H1 (cell line): ENCODE measurements around the gene SUSD1. TPM values are rescaled to one million over a fixed set of nuclear protein-coding genes. Genes with fewer than 3 reads are reported as not detected.

ENCODE experiments used
- CTCF ChIA-PET: fragments of 300-600 bp; sonication (Branson Sonifier 250); formaldehyde crosslinking; loops from one replicate; lab custom pipeline; 2021; ENCODE audit not compliant: partially characterized antibody; lab: Charles Lee
- POLR2A ChIA-PET: fragments of 300-600 bp; sonication (Branson Sonifier 250); formaldehyde crosslinking; loops from one replicate; lab custom pipeline; 2021; ENCODE audit warnings: inconsistent platforms; ENCODE audit not compliant: partially characterized antibody; lab: Charles Lee
- DNase-seq, 2 experiments: peaks; one replicate each; pipeline versions ENCODE4 v3.0.0 to v3.0.0-alpha.2; 2010 to 2022; ENCODE audit warnings: low spot score in 2 of 2, low read depth in 1 of 2, mixed read lengths in 1 of 2
- FAIRE-seq: peaks from 2 replicates; lab custom pipeline; 2011; peaks lifted over from hg19 to GRCh38; lab: Jason Lieb, UNC
- H2AFZ ChIP-seq: 2 replicates; pipeline ENCODE4 v1.8.1; 2012; ENCODE audit warnings: low read length, inconsistent platforms
- H2AK5ac ChIP-seq: 2 replicates; pipeline ENCODE4 v1.6.1; 2013; ENCODE audit warnings: low read depth, low read length
- H2BK120ac ChIP-seq: replicated peaks from 2 replicates; pipeline ENCODE3; 2013; ENCODE audit warnings: low read depth, low read length, inconsistent platforms
- H2BK12ac ChIP-seq: 2 replicates; pipeline ENCODE4 v1.6.1; 2013; ENCODE audit warnings: low read depth, low read length
- H2BK15ac ChIP-seq: 2 replicates; pipeline ENCODE4 v1.6.1; 2013; ENCODE audit warnings: low read length
- H2BK20ac ChIP-seq: 2 replicates; pipeline ENCODE4 v1.6.1; 2013; ENCODE audit warnings: low read length
- H2BK5ac ChIP-seq: 2 replicates; pipeline ENCODE4 v1.6.1; 2013; ENCODE audit warnings: low read depth, low read length
- H3K14ac ChIP-seq: 2 replicates; pipeline ENCODE4 v1.6.1; 2013; ENCODE audit warnings: inconsistent platforms; ENCODE audit not compliant: insufficient read length
- H3K18ac ChIP-seq: 2 replicates; pipeline ENCODE4 v1.6.1; 2013; ENCODE audit warnings: low read length; ENCODE audit errors: extremely low read depth
- H3K23ac ChIP-seq: 2 replicates; pipeline ENCODE4 v1.6.1; 2013; ENCODE audit warnings: inconsistent platforms; ENCODE audit not compliant: insufficient read length
- H3K23me2 ChIP-seq: 2 replicates; pipeline ENCODE4 v1.6.1; 2013; ENCODE audit warnings: low read depth, low read length
- H3K27ac ChIP-seq: 2 replicates; pipeline ENCODE4 v1.6.1; 2011; ENCODE audit warnings: low read depth, low read length, inconsistent platforms
- H3K27me3 ChIP-seq, 4 experiments: replicated peaks in 1 of 4; 1 replicate in 1 of 4; 2 replicates in 3 of 4; pipeline versions ENCODE4 v1.6.1 to v1.8.1; 2011 to 2013; ENCODE audit warnings: low read length in 3 of 4, mild to moderate bottlenecking in 3 of 4, inconsistent platforms in 2 of 4, mixed read lengths in 2 of 4, moderate library complexity in 1 of 4; ENCODE audit not compliant: control insufficient read depth in 3 of 4, insufficient read depth in 3 of 4; ENCODE audit errors: extremely low read depth in 1 of 4
- H3K36me3 ChIP-seq, 4 experiments: 2 replicates each; pipeline versions ENCODE4 v1.6.1 to v1.8.1; 2011 to 2013; ENCODE audit warnings: mild to moderate bottlenecking in 4 of 4, low read length in 3 of 4, moderate library complexity in 2 of 4, control low read depth in 1 of 4, inconsistent platforms in 1 of 4; ENCODE audit not compliant: insufficient read depth in 4 of 4, control insufficient read depth in 2 of 4
- H3K4ac ChIP-seq: replicated peaks from 2 replicates; pipeline ENCODE3; 2013; ENCODE audit warnings: low read length, low read depth, mixed read lengths, inconsistent platforms; ENCODE audit not compliant: insufficient read length
- H3K4me1 ChIP-seq, 4 experiments: replicated peaks in 1 of 4; 1 replicate in 1 of 4; 2 replicates in 3 of 4; pipeline versions ENCODE4 v1.6.1 to v1.8.1; 2011 to 2013; ENCODE audit warnings: low read length in 3 of 4, inconsistent platforms in 2 of 4, mixed read lengths in 1 of 4; ENCODE audit not compliant: insufficient read depth in 4 of 4, control insufficient read depth in 3 of 4
- H3K4me2 ChIP-seq, 2 experiments: 2 replicates each; pipeline versions ENCODE4 v1.6.1 to v1.8.1; 2011 to 2013; ENCODE audit warnings: low read depth in 2 of 2, low read length in 2 of 2, control low read depth in 1 of 2, inconsistent platforms in 1 of 2, mild to moderate bottlenecking in 1 of 2; ENCODE audit not compliant: insufficient read depth in 1 of 2
- H3K4me3 ChIP-seq, 4 experiments: fragments of 200-600, 300-600 bp in 1 of 4; sonication (generic), shearing (Covaris generic), sonication (Bioruptor Twin) in 1 of 4; 2 replicates each; pipeline versions ENCODE4 v1.5.1 to v1.8.1; 2011 to 2016; ENCODE audit warnings: low read length in 4 of 4, low read depth in 3 of 4, control low read depth in 2 of 4, inconsistent platforms in 2 of 4, mild to moderate bottlenecking in 2 of 4, mixed read lengths in 1 of 4, moderate library complexity in 1 of 4; ENCODE audit not compliant: insufficient read depth in 2 of 4; ENCODE audit errors: extremely low read depth in 1 of 4
- H3K56ac ChIP-seq: replicated peaks from 2 replicates; pipeline ENCODE3; 2013; ENCODE audit warnings: low read depth, mild to moderate bottlenecking, mixed read lengths, low read length, inconsistent platforms; ENCODE audit not compliant: insufficient read length
- H3K79me1 ChIP-seq: 2 replicates; pipeline ENCODE4 v1.6.1; 2013; ENCODE audit warnings: low read depth, low read length, control low read depth
- H3K79me2 ChIP-seq, 2 experiments: 2 replicates each; pipeline versions ENCODE4 v1.6.1 to v1.8.1; 2012 to 2013; ENCODE audit warnings: low read length in 2 of 2, mild to moderate bottlenecking in 2 of 2, inconsistent platforms in 1 of 2; ENCODE audit not compliant: insufficient read depth in 2 of 2, control insufficient read depth in 1 of 2
- H3K9ac ChIP-seq, 4 experiments: replicated peaks in 1 of 4; 1 replicate in 1 of 4; 2 replicates in 3 of 4; pipeline versions ENCODE4 v1.6.1 to v1.8.1; 2011 to 2013; ENCODE audit warnings: low read depth in 3 of 4, low read length in 3 of 4, control low read depth in 2 of 4, mild to moderate bottlenecking in 2 of 4, moderate library complexity in 2 of 4, inconsistent platforms in 1 of 4; ENCODE audit errors: extremely low read depth in 1 of 4
- H3K9me3 ChIP-seq, 2 experiments: 2 replicates each; pipeline versions ENCODE4 v1.6.1 to v1.8.1; 2012 to 2013; ENCODE audit warnings: mild to moderate bottlenecking in 2 of 2, moderate library complexity in 2 of 2, control low read depth in 1 of 2, inconsistent platforms in 1 of 2, low read depth in 1 of 2, low read length in 1 of 2, mixed read lengths in 1 of 2; ENCODE audit not compliant: insufficient read depth in 2 of 2
- H4K20me1 ChIP-seq, 2 experiments: replicated peaks in 1 of 2; 2 replicates each; pipeline versions ENCODE3 to v1.8.1; 2011 to 2013; ENCODE audit warnings: inconsistent platforms in 2 of 2, low read length in 2 of 2, mild to moderate bottlenecking in 1 of 2; ENCODE audit not compliant: insufficient read depth in 2 of 2, control insufficient read depth in 1 of 2
- H4K5ac ChIP-seq: 2 replicates; pipeline ENCODE4 v1.6.1; 2013; ENCODE audit warnings: low read length, low read depth, mixed read lengths, inconsistent platforms; ENCODE audit not compliant: insufficient read length
- H4K8ac ChIP-seq: 2 replicates; pipeline ENCODE4 v1.8.0; 2013; ENCODE audit warnings: mild to moderate bottlenecking, moderate library complexity, low read length, inconsistent platforms; ENCODE audit not compliant: insufficient read depth; ENCODE audit errors: extremely low read depth
- H4K91ac ChIP-seq: replicated peaks from 2 replicates; pipeline ENCODE3; 2013; ENCODE audit warnings: low read length, mixed read lengths, inconsistent platforms; ENCODE audit not compliant: insufficient read length
- CBX5 ChIP-seq: fragments of 300-800, 300-1000 bp; sonication (generic); IDR thresholded peaks from 2 replicates; pipeline ENCODE4 v1.7.1; 2016; ENCODE audit warnings: antibody characterized with exemption, low read length, low read depth
- GABPA ChIP-seq: IDR thresholded peaks from 2 replicates; pipeline ENCODE4 v1.6.1; 2011; ENCODE audit warnings: mild to moderate bottlenecking, low read length, moderate library complexity, borderline replicate concordance; ENCODE audit not compliant: insufficient read depth
- HDAC2 ChIP-seq, 2 experiments: fragments of 300-600 bp in 1 of 2; sonication (generic) in 1 of 2; IDR thresholded peaks; 2 replicates each; pipeline ENCODE4 v1.6.1; 2011 to 2012; ENCODE audit warnings: low read depth in 2 of 2, low read length in 2 of 2, mild to moderate bottlenecking in 2 of 2, moderate library complexity in 2 of 2, borderline replicate concordance in 1 of 2, inconsistent platforms in 1 of 2
- NRF1 ChIP-seq: IDR thresholded peaks from 2 replicates; pipeline ENCODE4 v1.6.1; 2011; ENCODE audit warnings: mild to moderate bottlenecking, low read depth, low read length, improper control_type of control experiment
- SIRT6 ChIP-seq: IDR thresholded peaks from one replicate; pipeline ENCODE4 v1.7.1; 2012; ENCODE audit warnings: low read length, inconsistent platforms
- SP1 ChIP-seq: IDR thresholded peaks from 2 replicates; pipeline ENCODE4 v1.6.1; 2011; ENCODE audit warnings: low read depth, low read length
- SP2 ChIP-seq: IDR thresholded peaks from 2 replicates; pipeline ENCODE4 v1.6.1; 2012; ENCODE audit warnings: mild to moderate bottlenecking, low read length, inconsistent platforms
- TBP ChIP-seq: IDR thresholded peaks from 2 replicates; pipeline ENCODE4 v1.6.1; 2011; ENCODE audit warnings: low read depth, low read length, improper control_type of control experiment
- TEAD4 ChIP-seq: IDR thresholded peaks from 2 replicates; pipeline ENCODE4 v1.6.1; 2012; ENCODE audit warnings: low read depth, low read length, inconsistent platforms, mixed read lengths
- polyA plus RNA-seq, 7 experiments: library from polyadenylated mRNA; depleted of rRNA in 3 of 7; stranded (reverse) in 5 of 7; unstranded in 2 of 7; fragments of >200 nt in 5 of 7; fragments of 200-250 nt in 2 of 7; gene quantifications; 1 replicate in 5 of 7; 2 replicates in 1 of 7; 4 replicates in 1 of 7; pipeline versions ENCODE4 v1.2.1 to v1.2.3, GENCODE V29; 2011 to 2013; ENCODE audit warnings: missing spikeins in 2 of 7, mixed read lengths in 2 of 7
- total RNA-seq: library from RNA; stranded (reverse); fragmentation: NEBNext Ultra II Directional; extraction: Animal tissue kit (Norgen Biotek cat#: 25700); gene quantifications from 2 replicates; pipeline ENCODE4 v1.2.1, GENCODE V29; 2021
- TF ChIP-seq, protein P1 (sequence below): IDR thresholded peaks from 2 replicates; pipeline ENCODE4 v1.6.1; 2011; ENCODE audit warnings: low read depth, mild to moderate bottlenecking, low read length; ENCODE audit not compliant: insufficient read depth
- TF ChIP-seq, protein P2 (sequence below): IDR thresholded peaks from 2 replicates; pipeline ENCODE4 v1.6.1; 2011; ENCODE audit warnings: low read length, improper control_type of control experiment
- TF ChIP-seq, protein P3 (sequence below): IDR thresholded peaks from 2 replicates; pipeline ENCODE4 v1.6.1; 2012; ENCODE audit warnings: low read length, inconsistent platforms

Gene SUSD1
- total and polyA plus RNA-seq, 2 of the 8 experiments (the other 6 are each of a cell fraction or from before 2014, with no cell fraction given), result 2.8 to 7.2 TPM

DNA sequence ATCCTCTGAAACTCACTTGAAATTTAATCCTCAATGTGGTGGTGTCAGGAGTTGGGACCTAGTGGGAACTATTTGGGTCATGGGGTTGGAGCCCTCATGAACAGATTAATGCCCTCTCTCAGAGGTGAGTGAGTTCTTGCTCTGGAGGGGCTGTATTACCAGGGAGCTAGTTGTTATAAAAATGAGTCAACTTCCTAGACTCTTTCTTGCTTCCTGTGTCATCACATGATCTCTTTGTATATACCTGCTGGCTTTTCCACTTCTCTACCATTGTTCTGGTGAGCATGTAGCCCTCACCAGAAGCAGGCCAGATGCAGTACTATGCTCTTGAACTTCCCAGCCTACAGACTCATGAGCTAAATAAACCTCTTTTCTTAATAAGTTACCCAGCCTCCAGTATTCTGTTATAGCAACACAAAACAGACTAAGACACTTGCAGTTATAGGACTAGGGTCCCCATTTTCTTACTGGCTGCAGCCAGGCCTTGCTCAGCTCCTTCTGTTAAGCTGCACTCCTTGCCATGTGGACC is 127.5 kb downstream of the SUSD1 start:
- Histone ChIP-seq H3K9ac (no peak overlapping the region), H3K4me2 (no peak overlapping the region), H4K91ac (no peak overlapping the region), H3K14ac (no peak overlapping the region), H4K5ac (no peak overlapping the region), H3K18ac (no peak overlapping the region), H4K20me1 (no peaks in the 10 kb centered on the region), H3K27ac (no peak overlapping the region), H3K4ac (no peak overlapping the region), H3K9me3 (no peaks in the 10 kb centered on the region), H2AFZ (no peak overlapping the region), H2BK15ac (no peak overlapping the region), H2BK12ac (no peak overlapping the region), H3K23ac (no peak overlapping the region), H3K23me2 (no peaks in the 10 kb centered on the region), H4K8ac (no peak overlapping the region), H3K4me3 (no peak overlapping the region), H3K79me2 (no peaks in the 10 kb centered on the region), H3K36me3 (no peaks in the 10 kb centered on the region), H2BK20ac (no peak overlapping the region), H2BK120ac (no peak overlapping the region), H2AK5ac (no peak overlapping the region), H3K4me1 (peaks cover 0 to under 1% (median 0%) of the 10 kb centered on the region in 4 experiments; a peak in 2 of 7 replicates), H3K56ac (no peak overlapping the region), H3K27me3 (no peaks in the 10 kb centered on the region), H3K79me1 (no peaks in the 10 kb centered on the region), H2BK5ac (no peak overlapping the region)
- DNase-seq (no peak), FAIRE-seq (no peak)
- ChIA-PET POLR2A (no interaction called here), CTCF (interaction anchor here (1.4 kb wide), 1 partner anchor 26 kb away, joined by 3 read pairs; no protein-coding TSS in a partner anchor)
- TF ChIP-seq NRF1, result no peak
- TF ChIP-seq GABPA, result no peak
- no peak for TF ChIP-seq HDAC2 (IDR thresholded peaks at IDR 0.05; ENCODE audit: borderline replicate concordance in 1 of 2, low read depth in 2 of 2, low read length in 2 of 2)
- no peak for TF ChIP-seq TBP
- TF ChIP-seq SIRT6, result no peak
- TF ChIP-seq, protein P1, sequence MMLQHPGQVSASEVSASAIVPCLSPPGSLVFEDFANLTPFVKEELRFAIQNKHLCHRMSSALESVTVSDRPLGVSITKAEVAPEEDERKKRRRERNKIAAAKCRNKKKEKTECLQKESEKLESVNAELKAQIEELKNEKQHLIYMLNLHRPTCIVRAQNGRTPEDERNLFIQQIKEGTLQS, result no peak
- TF ChIP-seq, protein P2, sequence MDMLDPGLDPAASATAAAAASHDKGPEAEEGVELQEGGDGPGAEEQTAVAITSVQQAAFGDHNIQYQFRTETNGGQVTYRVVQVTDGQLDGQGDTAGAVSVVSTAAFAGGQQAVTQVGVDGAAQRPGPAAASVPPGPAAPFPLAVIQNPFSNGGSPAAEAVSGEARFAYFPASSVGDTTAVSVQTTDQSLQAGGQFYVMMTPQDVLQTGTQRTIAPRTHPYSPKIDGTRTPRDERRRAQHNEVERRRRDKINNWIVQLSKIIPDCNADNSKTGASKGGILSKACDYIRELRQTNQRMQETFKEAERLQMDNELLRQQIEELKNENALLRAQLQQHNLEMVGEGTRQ, result no peak
- TF ChIP-seq SP2, result no peak
- TF ChIP-seq CBX5, result no peak
- TF ChIP-seq, protein P3, sequence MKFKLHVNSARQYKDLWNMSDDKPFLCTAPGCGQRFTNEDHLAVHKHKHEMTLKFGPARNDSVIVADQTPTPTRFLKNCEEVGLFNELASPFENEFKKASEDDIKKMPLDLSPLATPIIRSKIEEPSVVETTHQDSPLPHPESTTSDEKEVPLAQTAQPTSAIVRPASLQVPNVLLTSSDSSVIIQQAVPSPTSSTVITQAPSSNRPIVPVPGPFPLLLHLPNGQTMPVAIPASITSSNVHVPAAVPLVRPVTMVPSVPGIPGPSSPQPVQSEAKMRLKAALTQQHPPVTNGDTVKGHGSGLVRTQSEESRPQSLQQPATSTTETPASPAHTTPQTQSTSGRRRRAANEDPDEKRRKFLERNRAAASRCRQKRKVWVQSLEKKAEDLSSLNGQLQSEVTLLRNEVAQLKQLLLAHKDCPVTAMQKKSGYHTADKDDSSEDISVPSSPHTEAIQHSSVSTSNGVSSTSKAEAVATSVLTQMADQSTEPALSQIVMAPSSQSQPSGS, result no peak
- TF ChIP-seq SP1, result no peak
- TF ChIP-seq TEAD4, result no peak
